Mesendoderm (in vitro differentiated cells): ENCODE data around the gene IQGAP3.

ENCODE experiments used
- DNase-seq: peaks from one replicate; pipeline ENCODE4 v3.0.0; 2013
- H2AK5ac ChIP-seq: 2 replicates; pipeline ENCODE4 v1.6.1; 2013; ENCODE audit warnings: low read length, inconsistent platforms
- H2BK120ac ChIP-seq: 2 replicates; pipeline ENCODE4 v1.6.1; 2013; ENCODE audit warnings: low read depth, mild to moderate bottlenecking, low read length, moderate library complexity, mixed read lengths
- H2BK15ac ChIP-seq: replicated peaks from 2 replicates; pipeline ENCODE4 v1.6.1; 2013; ENCODE audit warnings: low read depth, mild to moderate bottlenecking, moderate library complexity
- H2BK5ac ChIP-seq: 2 replicates; pipeline ENCODE4 v1.6.1; 2013; ENCODE audit warnings: low read length, inconsistent platforms
- H3K18ac ChIP-seq: 2 replicates; pipeline ENCODE4 v1.6.1; 2013; ENCODE audit warnings: mild to moderate bottlenecking, low read length, mixed read lengths
- H3K23ac ChIP-seq: one replicate; pipeline ENCODE4 v1.6.1; 2013; ENCODE audit warnings: low read length
- H3K27ac ChIP-seq: 2 replicates; pipeline ENCODE4 v1.5.1; 2013; ENCODE audit warnings: low read depth, mild to moderate bottlenecking, inconsistent platforms, low read length, moderate library complexity
- H3K27me3 ChIP-seq: 2 replicates; pipeline ENCODE4 v1.6.1; 2013; ENCODE audit warnings: low read length, control low read depth, mild to moderate bottlenecking, inconsistent platforms; ENCODE audit not compliant: insufficient read depth, poor library complexity
- H3K36me3 ChIP-seq: 2 replicates; pipeline ENCODE4 v1.6.1; 2013; ENCODE audit warnings: low read length, inconsistent platforms; ENCODE audit not compliant: control insufficient read depth, insufficient read depth
- H3K4ac ChIP-seq: one replicate; pipeline ENCODE4 v1.6.1; 2013; ENCODE audit warnings: low read depth, mild to moderate bottlenecking, low read length, moderate library complexity
- H3K4me1 ChIP-seq: 2 replicates; pipeline ENCODE4 v1.6.1; 2013; ENCODE audit warnings: low read depth, low read length, inconsistent platforms; ENCODE audit not compliant: control insufficient read depth
- H3K4me2 ChIP-seq: 2 replicates; pipeline ENCODE4 v1.6.1; 2013; ENCODE audit warnings: low read length
- H3K4me3 ChIP-seq: 2 replicates; pipeline ENCODE4 v1.5.1; 2013; ENCODE audit warnings: mild to moderate bottlenecking, low read length
- H3K56ac ChIP-seq: one replicate; pipeline ENCODE4 v1.6.1; 2013; ENCODE audit warnings: low read length
- H3K79me1 ChIP-seq: 2 replicates; pipeline ENCODE4 v1.6.1; 2013; ENCODE audit warnings: low read length, inconsistent platforms
- H3K79me2 ChIP-seq: 2 replicates; pipeline ENCODE4 v1.6.1; 2013; ENCODE audit warnings: mild to moderate bottlenecking, low read length; ENCODE audit not compliant: control insufficient read depth, insufficient read depth
- H3K9ac ChIP-seq: 2 replicates; pipeline ENCODE4 v1.6.1; 2013; ENCODE audit warnings: low read length, inconsistent platforms
- H4K5ac ChIP-seq: one replicate; pipeline ENCODE4 v1.6.1; 2013; ENCODE audit warnings: low read length
- H4K8ac ChIP-seq: one replicate; pipeline ENCODE4 v1.6.1; 2013; ENCODE audit warnings: low read depth, mild to moderate bottlenecking, control low read depth, low read length, moderate library complexity
- WGBS: extraction: QIAGEN DNeasy Blood & Tissue Kit; methylation state at CpG from one replicate; pipeline ENCODE4 v1.1.7; 2013; ENCODE audit warnings: low lambda C conversion rate, missing lambda C conversion rate; ENCODE audit not compliant: insufficient coverage; ENCODE audit errors: extremely low coverage; 5-methylcytosine and 5-hydroxymethylcytosine counted together

Gene IQGAP3

DNA sequence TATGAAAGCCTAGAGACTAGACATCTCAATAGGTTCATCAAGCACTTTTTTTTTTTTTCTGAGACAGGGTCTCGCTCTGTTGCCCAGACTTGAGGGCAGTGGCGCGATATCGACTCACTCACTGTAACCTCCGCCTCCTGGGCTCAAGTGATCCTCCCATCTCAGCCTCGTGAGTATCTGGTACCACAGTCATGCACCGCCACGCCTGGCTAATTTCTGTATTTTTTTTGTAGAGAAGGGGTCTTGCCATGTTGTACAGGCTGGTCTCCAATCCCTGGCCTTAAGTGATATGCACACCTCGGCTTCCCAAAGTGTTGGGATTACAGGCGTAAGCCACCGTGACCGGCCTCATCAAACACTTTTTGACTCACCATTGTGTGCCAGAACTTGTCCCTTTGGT, 29.5 kb upstream of the IQGAP3 start:
- Histone ChIP-seq H3K4me2 (peak overlapping the region; percentile 49), H3K4me3 (no peak overlapping the region), H3K4me1 (no peaks in the 10 kb centered on the region), H3K18ac (no peak overlapping the region), H4K8ac (no peak overlapping the region), H3K79me1 (peaks cover 14% of the 10 kb centered on the region), H3K4ac (no peak overlapping the region), H2BK15ac (no peak overlapping the region), H3K56ac (peak overlapping the region; percentile 86), H3K23ac (no peak overlapping the region), H3K27me3 (no peaks in the 10 kb centered on the region), H3K27ac (no peak overlapping the region), H3K79me2 (peaks cover 13% of the 10 kb centered on the region), H2BK5ac (no peak overlapping the region), H3K9ac (peak overlapping the region; percentile 72), H4K5ac (no peak overlapping the region), H2AK5ac (no peak overlapping the region), H2BK120ac (no peak overlapping the region), H3K36me3 (no peaks in the 10 kb centered on the region)
- WGBS = no CpG with 5 or more reads among the region's 12 CpGs
- DNase-seq = no peak

DNA sequence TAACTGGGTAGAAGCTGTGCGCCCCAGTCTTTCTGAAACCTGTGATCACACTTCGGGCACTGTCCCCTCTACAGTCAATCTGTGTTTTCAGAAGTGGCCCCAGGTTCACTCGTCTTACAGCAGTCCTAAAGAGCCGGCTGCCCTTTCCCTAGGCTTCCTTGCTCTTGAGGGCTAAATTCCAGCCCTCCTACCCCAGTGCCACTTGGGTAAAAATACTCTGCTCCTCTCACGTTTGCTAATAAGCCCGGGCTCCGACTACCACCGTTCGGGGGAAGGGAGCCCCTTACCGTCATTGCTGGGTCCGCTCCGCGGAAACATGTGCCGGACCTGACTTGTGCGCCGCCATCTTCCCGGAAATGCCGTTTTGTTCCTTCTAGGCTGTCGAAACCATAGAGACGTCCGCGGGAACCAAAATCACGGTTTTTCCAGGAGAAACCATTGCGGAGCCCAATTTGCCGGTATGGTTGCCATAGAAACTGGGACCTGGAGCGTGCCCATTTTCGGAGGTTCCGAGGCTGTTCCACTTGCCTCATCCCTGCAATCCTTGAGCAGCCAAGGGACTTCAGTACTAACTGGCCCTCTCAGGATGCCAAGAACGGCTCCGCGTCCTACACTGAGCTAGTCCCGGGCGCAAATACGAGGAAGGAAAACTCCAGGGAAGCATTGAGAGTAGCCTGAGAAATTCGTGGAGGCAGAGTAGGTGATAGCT, 28.9 kb upstream of the IQGAP3 start, which contains the start of gene GPATCH4:
Gene GPATCH4 (minus strand): TSS at position 358 of the 709 bp plus-strand sequence.
- H3K27ac ChIP-seq = peak within 1 kb of the TSS; percentile 2
- no peak within 1 kb of the TSS for H4K8ac ChIP-seq
- H3K4ac ChIP-seq = peak within 1 kb of the TSS; percentile 84
- no peaks in the 10 kb centered on the region for H3K27me3 ChIP-seq
- H2BK120ac ChIP-seq = no peak within 1 kb of the TSS
- no peaks in the 10 kb centered on the region for H3K36me3 ChIP-seq
- peak; percentile 97 for DNase-seq
- H2BK15ac ChIP-seq = no peak within 1 kb of the TSS
- peak within 1 kb of the TSS; percentile 93 for H3K56ac ChIP-seq
- H3K4me2 ChIP-seq = peak within 1 kb of the TSS; percentile 89
- H3K4me1 ChIP-seq = no peaks in the 10 kb centered on the region
- peak within 1 kb of the TSS; percentile 40 for H4K5ac ChIP-seq
- WGBS = no CpG with 5 or more reads among the region's 35 CpGs
- peaks cover 13% of the 10 kb centered on the region for H3K79me2 ChIP-seq
- no peak within 1 kb of the TSS for H3K23ac ChIP-seq
- peak within 1 kb of the TSS; percentile 55 for H3K18ac ChIP-seq
- H2AK5ac ChIP-seq = no peak within 1 kb of the TSS
- H3K79me1 ChIP-seq = peaks cover 14% of the 10 kb centered on the region
- H3K9ac ChIP-seq = peak within 1 kb of the TSS; percentile 85
- H3K4me3 ChIP-seq = peak within 1 kb of the TSS; percentile 85
- H2BK5ac ChIP-seq = no peak within 1 kb of the TSS

- Histone ChIP-seq H2BK5ac (no peak overlapping the region), H4K5ac (no peak overlapping the region), H2AK5ac (no peak overlapping the region), H3K9ac (peak overlapping the region; percentile 85), H3K27me3 (no peaks in the 10 kb centered on the region), H3K4me2 (peak overlapping the region; percentile 89), H3K56ac (peak overlapping the region; percentile 93), H3K4ac (peak overlapping the region; percentile 84), H3K23ac (no peak overlapping the region), H2BK15ac (no peak overlapping the region), H3K4me1 (no peaks in the 10 kb centered on the region), H3K4me3 (peak overlapping the region; percentile 85), H3K36me3 (peaks cover 5% of the 10 kb centered on the region), H3K79me1 (peaks cover 14% of the 10 kb centered on the region), H3K79me2 (peaks cover 13% of the 10 kb centered on the region), H3K27ac (no peak overlapping the region), H4K8ac (no peak overlapping the region), H3K18ac (peak overlapping the region; percentile 55), H2BK120ac (no peak overlapping the region)
- WGBS = no CpG with 5 or more reads among the region's 13 CpGs
- DNase-seq = no peak
Observed at GRCh38 chr1:156600733-156601121, 28.4 kb upstream of the IQGAP3 start.

DNA sequence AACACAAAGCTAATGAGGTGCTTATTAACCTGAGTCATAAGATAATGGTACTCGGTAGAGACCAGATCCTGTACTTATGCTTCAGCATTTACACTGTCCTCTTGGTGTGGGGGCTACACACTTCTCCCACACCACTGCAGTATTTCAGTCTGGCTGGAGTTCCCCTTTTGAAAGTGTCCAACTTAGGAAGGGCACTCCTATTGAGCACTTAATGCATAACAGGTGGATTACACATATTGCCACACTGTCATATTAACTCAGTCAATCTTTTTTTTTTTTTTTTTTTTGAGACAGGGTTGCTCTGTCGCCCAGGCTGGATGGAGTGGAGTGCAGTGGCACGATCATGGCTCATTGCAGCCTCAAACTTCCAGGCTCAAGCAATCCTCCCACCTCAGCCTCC, 27.4 kb upstream of the IQGAP3 start:
- Histone ChIP-seq H2BK15ac (no peak overlapping the region), H3K4me3 (no peak overlapping the region), H3K4me1 (no peaks in the 10 kb centered on the region), H3K18ac (no peak overlapping the region), H3K36me3 (peaks cover 6% of the 10 kb centered on the region), H2AK5ac (no peak overlapping the region), H3K23ac (no peak overlapping the region), H3K79me2 (peaks cover 13% of the 10 kb centered on the region), H3K27ac (no peak overlapping the region), H3K27me3 (no peaks in the 10 kb centered on the region), H3K79me1 (peaks cover 14% of the 10 kb centered on the region), H4K5ac (no peak overlapping the region), H3K4me2 (no peak overlapping the region), H4K8ac (no peak overlapping the region), H2BK5ac (no peak overlapping the region), H3K56ac (no peak overlapping the region), H2BK120ac (no peak overlapping the region), H3K4ac (no peak overlapping the region), H3K9ac (no peak overlapping the region)
- no CpG with 5 or more reads among the region's 3 CpGs for WGBS
- DNase-seq = no peak

DNA sequence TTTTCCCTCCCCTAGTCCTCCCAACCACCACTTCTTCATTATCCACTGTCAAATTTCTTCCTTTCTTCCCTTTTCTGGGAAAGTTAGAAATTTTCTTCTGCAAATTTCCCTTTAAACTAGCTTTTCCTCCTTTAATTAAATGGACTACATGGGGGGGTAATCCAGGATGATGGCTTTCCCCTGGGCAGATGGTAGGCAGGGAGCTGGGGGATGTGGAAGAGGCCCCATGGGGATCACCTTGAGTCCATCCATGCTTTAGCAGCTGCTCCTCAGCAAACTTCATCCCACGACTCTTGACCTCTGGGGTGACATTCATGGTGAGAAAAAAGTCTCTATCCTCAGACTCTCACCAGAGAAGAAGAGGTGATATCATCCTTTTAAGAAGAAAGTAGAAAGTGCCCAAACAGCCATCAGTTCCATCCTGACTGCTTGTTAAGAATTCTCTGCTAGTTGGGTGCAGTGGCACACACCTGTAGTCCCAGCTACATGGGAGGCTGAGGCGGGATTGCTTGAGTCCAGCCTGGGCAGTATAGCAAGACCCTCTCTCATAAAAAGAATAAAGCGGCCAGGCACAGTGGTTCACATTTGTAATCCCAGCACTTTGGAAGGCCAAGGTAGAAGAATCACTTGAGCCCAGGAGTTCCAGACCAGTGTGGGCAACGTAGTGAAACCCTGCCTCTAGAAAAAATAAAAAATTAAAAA, 26.5 kb upstream of the IQGAP3 start:
- Histone ChIP-seq H2BK120ac (no peak overlapping the region), H3K4ac (no peak overlapping the region), H4K8ac (no peak overlapping the region), H3K9ac (no peak overlapping the region), H3K23ac (no peak overlapping the region), H2AK5ac (no peak overlapping the region), H3K56ac (no peak overlapping the region), H2BK5ac (no peak overlapping the region), H3K36me3 (peaks cover 9% of the 10 kb centered on the region), H2BK15ac (no peak overlapping the region), H3K4me3 (no peak overlapping the region), H3K18ac (no peak overlapping the region), H3K4me1 (no peaks in the 10 kb centered on the region), H4K5ac (no peak overlapping the region), H3K79me1 (peaks cover 14% of the 10 kb centered on the region), H3K4me2 (no peak overlapping the region), H3K27ac (no peak overlapping the region), H3K79me2 (peaks cover 13% of the 10 kb centered on the region), H3K27me3 (no peaks in the 10 kb centered on the region)
- no peak for DNase-seq
- WGBS = no CpG with 5 or more reads among the region's 4 CpGs
